Activated naive CD8-positive, alpha-beta T cell treated with anti-CD3 and anti-CD28 coated beads, Interleukin-2, amount 10 ng/mL, durations not matched to agents 7 days and 5 days (primary cell): ENCODE measurements around the gene CTNNBL1. TPM values are rescaled to one million over a fixed set of nuclear protein-coding genes. Genes with fewer than 3 reads are reported as not detected.

Experiments used
- ATAC-seq: fragments of 150-1000 bp; cut with Tn5 transposase; one replicate; pipeline ENCODE4 v1.10.0; 2021; ENCODE audit warnings: low read depth, moderate library complexity
- POLR2A ChIA-PET: fragments of 350-600 bp; sonication (Branson Sonifier 250); formaldehyde crosslinking; loops from one replicate; lab custom pipeline; 2021; ENCODE audit warnings: antibody characterized with exemption; lab: Charles Lee
- DNase-seq: peaks from one replicate; pipeline ENCODE4 v3.0.0; 2021
- H3K27ac Mint-ChIP-seq: one replicate; pipeline ENCODE4 v1.8.0; 2022; ENCODE audit warnings: mild to moderate bottlenecking, mixed read lengths
- H3K27me3 Mint-ChIP-seq: one replicate; pipeline ENCODE4 v1.8.0; 2022; ENCODE audit warnings: mild to moderate bottlenecking, moderate library complexity, mixed read lengths
- H3K36me3 Mint-ChIP-seq: one replicate; pipeline ENCODE4 v1.8.0; 2021; ENCODE audit warnings: mild to moderate bottlenecking, mixed read lengths
- H3K4me1 Mint-ChIP-seq: one replicate; pipeline ENCODE4 v1.8.0; 2021; ENCODE audit warnings: mixed read lengths
- H3K4me3 Mint-ChIP-seq: one replicate; pipeline ENCODE4 v1.8.0; 2022; ENCODE audit warnings: mild to moderate bottlenecking, moderate library complexity, mixed read lengths
- H3K9me3 Mint-ChIP-seq: one replicate; pipeline ENCODE4 v1.8.0; 2021; ENCODE audit warnings: mixed read lengths
- total RNA-seq, 2 experiments: library from RNA; stranded (reverse); gene quantifications; one replicate each; pipeline ENCODE4 v1.2.3, GENCODE V29; 2021

The CTNNBL1 gene
- total RNA-seq, 2 experiments from 2014 or later: 62.3 to 66.7 TPM

GRCh38 chr20:37904845-37905373 is 211.1 kb downstream of the CTNNBL1 start:
- no peaks in the 10 kb centered on the region for H3K9me3 Mint-ChIP-seq
- no peak for ATAC-seq

GRCh38 chr20:37905671-37906613 is 212.1 kb downstream of the CTNNBL1 start:
- Mint-ChIP-seq H3K36me3 (no peaks in the 10 kb centered on the region), H3K27me3 (peaks cover 54% of the 10 kb centered on the region), H3K9me3 (no peaks in the 10 kb centered on the region), H3K27ac (no peak overlapping the region), H3K4me3 (no peak overlapping the region), H3K4me1 (peaks cover 8% of the 10 kb centered on the region)
- ATAC-seq (no peak), DNase-seq (no peak)
- POLR2A ChIA-PET: no interaction called here

More at GRCh38 chr20:37904845-37905373, 211.1 kb downstream of the CTNNBL1 start:
- POLR2A ChIA-PET: no interaction called here
- Mint-ChIP-seq H3K36me3 (no peaks in the 10 kb centered on the region), H3K27me3 (peaks cover 61% of the 10 kb centered on the region), H3K4me3 (no peak overlapping the region), H3K4me1 (peaks cover 8% of the 10 kb centered on the region), H3K27ac (no peak overlapping the region)
- no peak for DNase-seq

- Mint-ChIP-seq H3K4me3 (no peak overlapping the region), H3K27me3 (peaks cover 51% of the 10 kb centered on the region), H3K9me3 (no peaks in the 10 kb centered on the region), H3K4me1 (peaks cover 6% of the 10 kb centered on the region), H3K27ac (no peak overlapping the region), H3K36me3 (no peaks in the 10 kb centered on the region)
- POLR2A ChIA-PET: no interaction called here
- ATAC-seq: no peak
- DNase-seq: no peak
Observed at GRCh38 chr20:37907330-37907676, 213.5 kb downstream of the CTNNBL1 start.

- Mint-ChIP-seq H3K9me3 (no peaks in the 10 kb centered on the region), H3K4me1 (peaks cover 9% of the 10 kb centered on the region), H3K27ac (no peak overlapping the region), H3K36me3 (no peaks in the 10 kb centered on the region), H3K27me3 (peaks cover 53% of the 10 kb centered on the region), H3K4me3 (no peak overlapping the region)
- POLR2A ChIA-PET: no interaction called here
- ATAC-seq (no peak), DNase-seq (no peak)
Observed at GRCh38 chr20:37907677-37908401, 214.0 kb downstream of the CTNNBL1 start.

GRCh38 chr20:37911261-37911660 is 217.4 kb downstream of the CTNNBL1 start:
- Mint-ChIP-seq H3K36me3 (no peaks in the 10 kb centered on the region), H3K9me3 (no peaks in the 10 kb centered on the region), H3K4me3 (no peak overlapping the region), H3K27ac (no peak overlapping the region), H3K27me3 (peaks cover 51% of the 10 kb centered on the region), H3K4me1 (peaks cover 14% of the 10 kb centered on the region)
- no peak for ATAC-seq
- POLR2A ChIA-PET: no interaction called here
- DNase-seq: no peak

- Mint-ChIP-seq H3K4me3 (no peak overlapping the region), H3K27me3 (peaks cover 52% of the 10 kb centered on the region), H3K9me3 (no peaks in the 10 kb centered on the region), H3K27ac (no peak overlapping the region), H3K4me1 (peaks cover 14% of the 10 kb centered on the region), H3K36me3 (no peaks in the 10 kb centered on the region)
- ATAC-seq (no peak), DNase-seq (no peak)
- POLR2A ChIA-PET: no interaction called here
Observed at GRCh38 chr20:37911838-37912281, 218.0 kb downstream of the CTNNBL1 start.

GRCh38 chr20:37912874-37913273 is 219.0 kb downstream of the CTNNBL1 start:
- Mint-ChIP-seq H3K27ac (no peak overlapping the region), H3K9me3 (no peaks in the 10 kb centered on the region), H3K27me3 (peaks cover 54% of the 10 kb centered on the region), H3K4me1 (peaks cover 19% of the 10 kb centered on the region), H3K4me3 (no peak overlapping the region), H3K36me3 (no peaks in the 10 kb centered on the region)
- POLR2A ChIA-PET: interaction anchor here (0.6 kb wide), 1 partner anchor 156 kb away, joined by 4 read pairs; no protein-coding TSS in a partner anchor
- no peak for DNase-seq
- no peak for ATAC-seq

- H3K4me3 Mint-ChIP-seq: peak overlapping the region; percentile 58
- peaks cover 54% of the 10 kb centered on the region for H3K27me3 Mint-ChIP-seq
- no peaks in the 10 kb centered on the region for H3K36me3 Mint-ChIP-seq
- H3K9me3 Mint-ChIP-seq: no peaks in the 10 kb centered on the region
- no peak for DNase-seq
- POLR2A ChIA-PET: interaction anchor here (0.6 kb wide), 1 partner anchor 157 kb away, joined by 4 read pairs; no protein-coding TSS in a partner anchor
- no peak for ATAC-seq
- peaks cover 21% of the 10 kb centered on the region for H3K4me1 Mint-ChIP-seq
- no peak overlapping the region for H3K27ac Mint-ChIP-seq
Observed at GRCh38 chr20:37913567-37914366, 219.9 kb downstream of the CTNNBL1 start.

- no peak for DNase-seq
- Mint-ChIP-seq H3K4me3 (peak overlapping the region; percentile 58), H3K4me1 (peaks cover 21% of the 10 kb centered on the region), H3K27me3 (peaks cover 52% of the 10 kb centered on the region), H3K36me3 (no peaks in the 10 kb centered on the region), H3K9me3 (no peaks in the 10 kb centered on the region), H3K27ac (peak overlapping the region; percentile 70)
- ATAC-seq: no peak
- POLR2A ChIA-PET: no interaction called here
Observed at GRCh38 chr20:37914367-37914671, 220.5 kb downstream of the CTNNBL1 start.

- DNase-seq (peak; percentile 52), ATAC-seq (peak; percentile 45)
- no peaks in the 10 kb centered on the region for H3K9me3 Mint-ChIP-seq
- peaks cover 21% of the 10 kb centered on the region for H3K4me1 Mint-ChIP-seq
- H3K4me3 Mint-ChIP-seq: peak overlapping the region; percentile 58
- no peaks in the 10 kb centered on the region for H3K36me3 Mint-ChIP-seq
- POLR2A ChIA-PET: interaction anchor here (0.8 kb wide), 1 partner anchor 220 kb away, joined by 3 read pairs; no protein-coding TSS in a partner anchor
- H3K27ac Mint-ChIP-seq: peak overlapping the region; percentile 70
- peaks cover 51% of the 10 kb centered on the region for H3K27me3 Mint-ChIP-seq
Observed at GRCh38 chr20:37914672-37915433, 221.0 kb downstream of the CTNNBL1 start.

GRCh38 chr20:37915434-37915787 is 221.6 kb downstream of the CTNNBL1 start:
- Mint-ChIP-seq H3K27me3 (peaks cover 50% of the 10 kb centered on the region), H3K27ac (no peak overlapping the region), H3K36me3 (no peaks in the 10 kb centered on the region), H3K4me3 (no peak overlapping the region), H3K9me3 (no peaks in the 10 kb centered on the region), H3K4me1 (peaks cover 21% of the 10 kb centered on the region)
- DNase-seq: no peak
- POLR2A ChIA-PET: interaction anchor here (0.8 kb wide), 1 partner anchor 221 kb away, joined by 3 read pairs; no protein-coding TSS in a partner anchor
- ATAC-seq: no peak

- H3K4me1 Mint-ChIP-seq: peaks cover 21% of the 10 kb centered on the region
- DNase-seq: no peak
- peaks cover 50% of the 10 kb centered on the region for H3K27me3 Mint-ChIP-seq
- no peak for ATAC-seq
- POLR2A ChIA-PET: no interaction called here
- H3K36me3 Mint-ChIP-seq: no peaks in the 10 kb centered on the region
- no peaks in the 10 kb centered on the region for H3K9me3 Mint-ChIP-seq
- H3K4me3 Mint-ChIP-seq: no peak overlapping the region
- H3K27ac Mint-ChIP-seq: no peak overlapping the region
Observed at GRCh38 chr20:37915800-37916570, 222.2 kb downstream of the CTNNBL1 start.
